Loucy (cell line): ENCODE results near the gene FSIP1.

Experiments
- H2AFZ ChIP-seq: fragments of 200-600 bp; sonication (generic); 2 replicates; pipeline ENCODE4 v1.6.0; 2016; ENCODE audit warnings: antibody characterized with exemption, mild to moderate bottlenecking, low read length, moderate library complexity
- H3F3A ChIP-seq: fragments of 200-600 bp; 2 replicates; pipeline ENCODE4 v1.6.0; 2016; ENCODE audit warnings: antibody characterized with exemption, low read depth, mild to moderate bottlenecking
- H3K27me3 ChIP-seq: fragments of 200-600 bp; sonication (generic); 2 replicates; pipeline ENCODE4 v1.6.1; 2014; ENCODE audit warnings: low read length, mild to moderate bottlenecking; ENCODE audit not compliant: insufficient read depth, poor library complexity, severe bottlenecking
- H3K36me3 ChIP-seq: fragments of 200-600 bp; sonication (generic); 2 replicates; pipeline ENCODE4 v1.6.1; 2016; ENCODE audit warnings: low read length; ENCODE audit not compliant: insufficient read depth
- H3K4me1 ChIP-seq: fragments of 200-600 bp; sonication (generic); 2 replicates; pipeline ENCODE4 v1.5.1; 2014; ENCODE audit warnings: low read length, mild to moderate bottlenecking; ENCODE audit not compliant: insufficient read depth, poor library complexity, severe bottlenecking
- H3K4me2 ChIP-seq: fragments of 200-600 bp; sonication (generic); 2 replicates; pipeline ENCODE4 v1.6.0; 2014; ENCODE audit warnings: antibody characterized with exemption, low read length, low read depth, mild to moderate bottlenecking; ENCODE audit not compliant: poor library complexity, severe bottlenecking
- H3K4me3 ChIP-seq: fragments of 200-600 bp; sonication (generic); 2 replicates; pipeline ENCODE4 v1.5.1; 2014; ENCODE audit warnings: low read length, mild to moderate bottlenecking, mixed read lengths; ENCODE audit not compliant: poor library complexity, severe bottlenecking
- H3K79me2 ChIP-seq: fragments of 200-600 bp; sonication (generic); 2 replicates; pipeline ENCODE4 v1.6.1; 2014; ENCODE audit warnings: low read length; ENCODE audit not compliant: insufficient read depth
- H3K9ac ChIP-seq: fragments of 200-600 bp; sonication (generic); 2 replicates; pipeline ENCODE4 v1.6.0; 2014; ENCODE audit warnings: mild to moderate bottlenecking, low read depth, low read length, moderate library complexity; ENCODE audit not compliant: poor library complexity, severe bottlenecking
- H3K9me2 ChIP-seq: fragments of 200-600 bp; sonication (generic); replicated peaks from 2 replicates; pipeline ENCODE4 v1.6.1; 2016; ENCODE audit warnings: low read depth, low read length, mixed read lengths
- H3K9me3 ChIP-seq: fragments of 200-600 bp; sonication (generic); 2 replicates; pipeline ENCODE4 v1.6.1; 2014; ENCODE audit warnings: mild to moderate bottlenecking, antibody characterized with exemption, low read length, low read depth; ENCODE audit not compliant: insufficient read depth
- H4K20me1 ChIP-seq: fragments of 200-600 bp; sonication (generic); 2 replicates; pipeline ENCODE4 v1.6.0; 2014; ENCODE audit warnings: antibody characterized with exemption, low read length, mild to moderate bottlenecking; ENCODE audit not compliant: insufficient read depth, poor library complexity, severe bottlenecking
- EZH2phosphoT487 ChIP-seq: fragments of 200-600 bp; IDR thresholded peaks from 2 replicates; pipeline ENCODE4 v1.6.1; 2018; ENCODE audit warnings: antibody characterized with exemption, mild to moderate bottlenecking, moderate library complexity, borderline replicate concordance
- TF ChIP-seq, protein P1 (sequence below): fragments of 200-600 bp; sonication (generic); conservative IDR thresholded peaks from 2 replicates; pipeline ENCODE4 v1.5.1; 2014; ENCODE audit warnings: mild to moderate bottlenecking, antibody characterized with exemption, low read length

Gene FSIP1

GRCh38 chr15:39558421-39558820, 224.2 kb downstream of the FSIP1 start:
- H2AFZ ChIP-seq = peak overlapping the region; percentile 51; the same call in 1 of the 2 replicates
- H3F3A ChIP-seq = no peaks in the 10 kb centered on the region
- no peaks in the 10 kb centered on the region for H4K20me1 ChIP-seq
- H3K9ac ChIP-seq = no peak overlapping the region
- no peaks in the 10 kb centered on the region for H3K9me3 ChIP-seq
- H3K9me2 ChIP-seq = no peaks in the 10 kb centered on the region
- TF ChIP-seq, protein P1, sequence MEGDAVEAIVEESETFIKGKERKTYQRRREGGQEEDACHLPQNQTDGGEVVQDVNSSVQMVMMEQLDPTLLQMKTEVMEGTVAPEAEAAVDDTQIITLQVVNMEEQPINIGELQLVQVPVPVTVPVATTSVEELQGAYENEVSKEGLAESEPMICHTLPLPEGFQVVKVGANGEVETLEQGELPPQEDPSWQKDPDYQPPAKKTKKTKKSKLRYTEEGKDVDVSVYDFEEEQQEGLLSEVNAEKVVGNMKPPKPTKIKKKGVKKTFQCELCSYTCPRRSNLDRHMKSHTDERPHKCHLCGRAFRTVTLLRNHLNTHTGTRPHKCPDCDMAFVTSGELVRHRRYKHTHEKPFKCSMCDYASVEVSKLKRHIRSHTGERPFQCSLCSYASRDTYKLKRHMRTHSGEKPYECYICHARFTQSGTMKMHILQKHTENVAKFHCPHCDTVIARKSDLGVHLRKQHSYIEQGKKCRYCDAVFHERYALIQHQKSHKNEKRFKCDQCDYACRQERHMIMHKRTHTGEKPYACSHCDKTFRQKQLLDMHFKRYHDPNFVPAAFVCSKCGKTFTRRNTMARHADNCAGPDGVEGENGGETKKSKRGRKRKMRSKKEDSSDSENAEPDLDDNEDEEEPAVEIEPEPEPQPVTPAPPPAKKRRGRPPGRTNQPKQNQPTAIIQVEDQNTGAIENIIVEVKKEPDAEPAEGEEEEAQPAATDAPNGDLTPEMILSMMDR = no peak
- no peak for TF ChIP-seq EZH2phosphoT487
- no peaks in the 10 kb centered on the region for H3K4me1 ChIP-seq
- H3K4me2 ChIP-seq = no peak overlapping the region
- no peak overlapping the region for H3K4me3 ChIP-seq
- no peaks in the 10 kb centered on the region for H3K79me2 ChIP-seq
- no peaks in the 10 kb centered on the region for H3K27me3 ChIP-seq
- H3K36me3 ChIP-seq = no peaks in the 10 kb centered on the region

- H4K20me1 ChIP-seq = no peaks in the 10 kb centered on the region
- no peak for TF ChIP-seq EZH2phosphoT487
- TF ChIP-seq, protein P1 = no peak
- H3K4me1 ChIP-seq = no peaks in the 10 kb centered on the region
- no peaks in the 10 kb centered on the region for H3K36me3 ChIP-seq
- H3K9me2 ChIP-seq = no peaks in the 10 kb centered on the region
- H2AFZ ChIP-seq = no peak overlapping the region
- no peak overlapping the region for H3K4me2 ChIP-seq
- no peaks in the 10 kb centered on the region for H3F3A ChIP-seq
- no peak overlapping the region for H3K4me3 ChIP-seq
- H3K9ac ChIP-seq = no peak overlapping the region
- no peaks in the 10 kb centered on the region for H3K79me2 ChIP-seq
- H3K9me3 ChIP-seq = no peaks in the 10 kb centered on the region
- no peaks in the 10 kb centered on the region for H3K27me3 ChIP-seq
Observed at GRCh38 chr15:39556461-39556860, 226.2 kb downstream of the FSIP1 start.

DNA sequence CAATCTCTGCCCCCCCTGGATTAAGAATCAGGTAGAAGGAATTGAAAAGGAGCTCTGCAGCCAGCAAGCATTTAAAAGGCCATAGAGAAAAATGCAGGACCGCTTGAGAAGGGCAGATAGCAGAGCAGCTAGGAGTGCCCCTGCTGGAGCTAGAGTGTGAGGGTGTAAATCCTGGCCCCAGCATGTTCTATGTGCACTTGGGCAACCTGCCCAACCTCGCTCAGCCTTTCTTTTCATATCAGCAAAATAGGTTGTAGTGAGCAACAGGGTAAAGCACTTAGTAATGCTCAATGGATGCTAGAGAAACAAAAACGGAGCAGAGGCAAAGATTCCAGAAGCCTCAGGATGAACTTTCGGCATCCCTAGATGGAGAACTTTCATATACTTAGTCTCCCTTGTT, 226.8 kb downstream of the FSIP1 start:
- Histone ChIP-seq H3K36me3 (no peaks in the 10 kb centered on the region), H3K4me1 (no peaks in the 10 kb centered on the region), H3K79me2 (no peaks in the 10 kb centered on the region), H2AFZ (no peak overlapping the region), H4K20me1 (no peaks in the 10 kb centered on the region), H3K27me3 (no peaks in the 10 kb centered on the region), H3K4me3 (no peak overlapping the region), H3K9me2 (no peaks in the 10 kb centered on the region), H3F3A (no peaks in the 10 kb centered on the region), H3K4me2 (no peak overlapping the region), H3K9ac (no peak overlapping the region), H3K9me3 (no peaks in the 10 kb centered on the region)
- TF ChIP-seq EZH2phosphoT487 = no peak
- TF ChIP-seq, protein P1 = peak; percentile 13; the same call in 1 of the 2 replicates
